Smooth muscle cell (in vitro differentiated cells): Measurements from ENCODE around the gene FBXO7. TPM values are rescaled to one million over a fixed set of nuclear protein-coding genes. Genes with fewer than 3 reads are reported as not detected.

Experiments
- DNase-seq: peaks from one replicate; lab custom pipeline; 2025; ENCODE audit not compliant: unreplicated experiment; lab: John Stamatoyannopoulos, UW
- H2AFZ ChIP-seq: fragments of 200-600 bp; sonication (generic); 2 replicates; pipeline ENCODE4 v1.6.0; 2016; ENCODE audit warnings: antibody characterized with exemption, low read depth, mild to moderate bottlenecking
- H3F3A ChIP-seq: fragments of 200-600 bp; sonication (generic); 2 replicates; pipeline ENCODE4 v1.6.0; 2017; ENCODE audit warnings: antibody characterized with exemption, low read depth
- H3K27ac ChIP-seq: fragments of 200-600 bp; sonication (generic); 2 replicates; pipeline ENCODE4 v1.5.1; 2016; ENCODE audit warnings: low read depth, mild to moderate bottlenecking
- H3K27me3 ChIP-seq: fragments of 200-600 bp; sonication (generic); 2 replicates; pipeline ENCODE4 v1.6.1; 2016; ENCODE audit warnings: low read depth, mild to moderate bottlenecking
- H3K36me3 ChIP-seq: fragments of 200-600 bp; sonication (generic); 2 replicates; pipeline ENCODE4 v1.5.1; 2016; ENCODE audit warnings: low read depth
- H3K4me1 ChIP-seq: fragments of 200-600 bp; sonication (generic); 2 replicates; pipeline ENCODE4 v1.5.1; 2016; ENCODE audit warnings: low read depth
- H3K4me2 ChIP-seq: fragments of 200-600 bp; sonication (generic); 2 replicates; pipeline ENCODE4 v1.6.0; 2016; ENCODE audit warnings: mild to moderate bottlenecking
- H3K4me3 ChIP-seq: fragments of 200-600 bp; sonication (generic); 2 replicates; pipeline ENCODE4 v1.5.1; 2016; ENCODE audit warnings: mild to moderate bottlenecking
- H3K79me2 ChIP-seq: fragments of 200-600 bp; sonication (generic); 2 replicates; pipeline ENCODE4 v1.6.0; 2016; ENCODE audit warnings: low read depth, mild to moderate bottlenecking
- H3K9ac ChIP-seq: fragments of 200-600 bp; sonication (generic); 2 replicates; pipeline ENCODE4 v1.6.0; 2016; ENCODE audit warnings: low read depth
- H3K9me3 ChIP-seq: fragments of 200-600 bp; sonication (generic); replicated peaks from 2 replicates; pipeline ENCODE4 v1.5.1; 2016; ENCODE audit warnings: low read depth
- H4K20me1 ChIP-seq: fragments of 200-600 bp; sonication (generic); 2 replicates; pipeline ENCODE4 v1.6.0; 2016; ENCODE audit warnings: low read depth
- CTCF ChIP-seq: fragments of 200-600 bp; sonication (generic); IDR thresholded peaks from 2 replicates; pipeline ENCODE4 v1.5.1; 2017; ENCODE audit warnings: borderline replicate concordance, mild to moderate bottlenecking, antibody characterized with exemption; ENCODE audit not compliant: insufficient read depth, poor library complexity, severe bottlenecking
- WGBS: methylation state at CpG from one replicate; pipeline ENCODE4 v1.1.7; 2016; ENCODE audit warnings: low lambda C conversion rate; 5-methylcytosine and 5-hydroxymethylcytosine counted together
- polyA plus RNA-seq: library from polyadenylated mRNA; unstranded; fragments of >200 nt; fragmentation: Nextera tagmentation; extraction: Ambion mirVana; gene quantifications from 2 replicates; pipeline ENCODE4 v1.2.1, GENCODE V29; 2016
- total RNA-seq: library from RNA; depleted of rRNA; stranded (reverse); fragments of >200 nt; gene quantifications from 2 replicates; pipeline ENCODE4 v1.2.3, GENCODE V29; 2014

The FBXO7 gene
- total and polyA plus RNA-seq, 2 experiments from 2014 or later = 126 to 149 TPM

DNA sequence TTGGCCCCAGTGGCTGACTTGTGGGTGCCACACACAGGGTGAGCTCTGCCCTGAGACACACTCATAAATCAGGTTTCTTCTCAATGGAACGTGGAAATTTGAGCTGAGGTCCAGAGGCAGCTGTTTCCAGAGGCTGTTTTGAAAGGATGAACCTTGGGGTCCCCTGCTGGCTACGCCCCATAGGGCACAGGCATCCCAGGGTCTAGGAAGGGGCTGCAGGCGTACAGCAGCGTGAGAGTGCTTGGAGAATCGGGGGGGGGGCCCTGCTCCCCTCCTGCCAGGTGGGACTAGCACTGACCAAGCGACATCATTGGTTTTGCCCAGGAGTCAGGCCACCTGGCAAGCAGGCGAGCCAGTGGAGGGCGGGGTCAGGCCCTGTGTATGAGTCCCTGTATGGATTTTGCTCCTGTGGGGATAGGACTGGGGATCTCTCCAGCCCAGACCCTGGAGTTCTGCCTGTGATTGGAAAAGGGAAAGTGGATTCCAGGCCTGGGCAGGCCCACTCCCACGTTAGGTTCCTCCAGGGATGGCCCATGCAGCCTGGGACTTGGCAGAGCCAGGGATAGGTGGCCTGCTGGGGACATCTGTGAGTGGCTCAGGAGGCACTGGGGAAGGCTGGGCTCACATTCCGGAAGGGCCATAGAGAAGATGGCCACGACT is 61.0 kb downstream of the FBXO7 start:
- H3K9me3 ChIP-seq = no peaks in the 10 kb centered on the region
- H3K9ac ChIP-seq = no peak overlapping the region
- TF ChIP-seq CTCF = no peak
- peak overlapping the region; percentile 92 for H3K27ac ChIP-seq
- H2AFZ ChIP-seq = no peak overlapping the region
- peaks cover 17% of the 10 kb centered on the region for H3F3A ChIP-seq
- H3K4me1 ChIP-seq = peaks cover 29% of the 10 kb centered on the region
- no peak overlapping the region for H3K4me3 ChIP-seq
- no peak overlapping the region for H3K4me2 ChIP-seq
- no peaks in the 10 kb centered on the region for H3K27me3 ChIP-seq
- WGBS = 91% methylated on average over 11 of the region's 11 CpGs
- H3K79me2 ChIP-seq = no peaks in the 10 kb centered on the region
- H3K36me3 ChIP-seq = no peaks in the 10 kb centered on the region
- no peaks in the 10 kb centered on the region for H4K20me1 ChIP-seq
- DNase-seq = no peak

- Histone ChIP-seq H3K9ac (no peak overlapping the region), H3K36me3 (no peaks in the 10 kb centered on the region), H2AFZ (no peak overlapping the region), H3K79me2 (no peaks in the 10 kb centered on the region), H3F3A (peaks cover 17% of the 10 kb centered on the region), H3K27ac (no peak overlapping the region), H3K4me2 (no peak overlapping the region), H3K4me1 (peaks cover 28% of the 10 kb centered on the region), H3K9me3 (no peaks in the 10 kb centered on the region), H3K4me3 (no peak overlapping the region), H3K27me3 (no peaks in the 10 kb centered on the region), H4K20me1 (no peaks in the 10 kb centered on the region)
- DNase-seq = no peak
- TF ChIP-seq CTCF = no peak
- 86% methylated on average over 2 of the region's 2 CpGs for WGBS
Observed at GRCh38 chr22:32536352-32536751, 61.7 kb downstream of the FBXO7 start.

DNA sequence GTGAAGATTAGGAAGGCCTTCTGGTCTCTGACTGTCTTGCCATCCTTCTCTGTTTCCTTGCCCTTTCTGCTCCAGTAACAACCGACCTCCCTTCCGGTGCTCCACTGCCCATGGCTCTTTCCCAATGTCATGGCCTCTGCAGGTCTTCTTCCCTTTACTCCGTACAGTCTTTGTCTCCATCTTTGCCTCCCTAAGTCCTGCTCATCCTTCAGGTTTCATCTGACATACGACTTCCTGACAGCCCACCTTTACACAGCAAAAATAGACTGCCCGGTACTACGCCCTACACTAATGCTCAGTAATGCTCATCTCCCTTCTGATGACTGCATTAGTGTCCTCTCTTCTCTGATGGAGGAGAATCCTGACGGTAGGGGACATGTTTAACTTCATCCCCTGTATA is 63.9 kb downstream of the FBXO7 start:
- Histone ChIP-seq H2AFZ (no peak overlapping the region), H3K4me2 (no peak overlapping the region), H3K9ac (no peak overlapping the region), H3K9me3 (no peaks in the 10 kb centered on the region), H3K4me3 (no peak overlapping the region), H3K27me3 (no peaks in the 10 kb centered on the region), H3K4me1 (peaks cover 13% of the 10 kb centered on the region), H3K79me2 (no peaks in the 10 kb centered on the region), H3K27ac (peak overlapping the region; percentile 36), H4K20me1 (no peaks in the 10 kb centered on the region), H3K36me3 (no peaks in the 10 kb centered on the region), H3F3A (peaks cover 12% of the 10 kb centered on the region)
- DNase-seq = no peak
- 89% methylated on average over 7 of the region's 7 CpGs for WGBS
- TF ChIP-seq CTCF = no peak
